GM23338 (cell line): ENCODE results near the gene LGALS12.

Experiments used
- CTCF ChIP-seq, 2 experiments: fragments of 200-600 bp in 1 of 2; sonication (generic) in 1 of 2; conservative IDR thresholded peaks; 2 replicates each; pipeline versions ENCODE4 v1.5.1 to v1.6.1; 2016 to 2017; ENCODE audit warnings: antibody characterized with exemption in 2 of 2, low read depth in 2 of 2, mild to moderate bottlenecking in 2 of 2, moderate library complexity in 1 of 2
- ETS1 ChIP-seq: IDR thresholded peaks from 2 replicates; pipeline ENCODE4 v1.6.1; 2016; ENCODE audit warnings: antibody characterized with exemption
- EZH2 ChIP-seq: fragments of 200-600 bp; sonication (generic); IDR thresholded peaks from one replicate; pipeline ENCODE4 v1.8.0; 2017; ENCODE audit warnings: antibody characterized with exemption, mild to moderate bottlenecking, low read depth; ENCODE audit not compliant: unreplicated experiment
- NANOG ChIP-seq: IDR thresholded peaks from 2 replicates; pipeline ENCODE4 v1.6.1; 2016; ENCODE audit warnings: antibody characterized with exemption, borderline replicate concordance
- POLR2AphosphoS5 ChIP-seq: IDR thresholded peaks from 2 replicates; pipeline ENCODE4 v1.6.1; 2016; ENCODE audit warnings: antibody characterized with exemption, low read depth
- REST ChIP-seq: IDR thresholded peaks from one replicate; pipeline ENCODE4 v1.6.1; 2018; ENCODE audit warnings: antibody characterized with exemption; ENCODE audit not compliant: unreplicated experiment
- ZNF114 ChIP-seq: fragments of 250-450 bp; sonication (Bioruptor Pico); IDR thresholded peaks from 2 replicates; pipeline ENCODE4 v1.5.0; 2020; ENCODE audit warnings: mild to moderate bottlenecking, moderate library complexity
- ZNF331 ChIP-seq: fragments of 250-450 bp; sonication (Bioruptor Pico); IDR thresholded peaks from 2 replicates; pipeline ENCODE4 v1.5.0; 2020; ENCODE audit warnings: low read depth, mild to moderate bottlenecking, moderate library complexity
- ZNF462 ChIP-seq: fragments of 250-450 bp; sonication (Bioruptor Pico); IDR thresholded peaks from 2 replicates; pipeline ENCODE4 v1.5.0; 2020; ENCODE audit warnings: mild to moderate bottlenecking, moderate library complexity

GRCh38 chr11:63537293-63538101 lies 31.6 kb downstream of the LGALS12 start:
- TF ChIP-seq ZNF331: no peak
- no peak for TF ChIP-seq EZH2
- TF ChIP-seq ZNF114 (CRISPR knock-in tag): no peak
- no peak for TF ChIP-seq REST
- TF ChIP-seq CTCF (conservative IDR thresholded peaks at IDR 0.05; ENCODE audit: low read depth in 2 of 2): no peak
- no peak for TF ChIP-seq ZNF462 (CRISPR knock-in tag)
- no peak for TF ChIP-seq POLR2AphosphoS5
- TF ChIP-seq NANOG: no peak
- TF ChIP-seq ETS1: no peak
